H1 (cell line): Measurements from ENCODE around the gene JAKMIP1. TPM values are rescaled to one million over a fixed set of nuclear protein-coding genes. Genes with fewer than 3 reads are reported as not detected.

Source experiments
- polyA plus RNA-seq, 7 experiments: library from polyadenylated mRNA; depleted of rRNA in 3 of 7; stranded (reverse) in 5 of 7; unstranded in 2 of 7; fragments of >200 nt in 5 of 7; fragments of 200-250 nt in 2 of 7; gene quantifications; 1 replicate in 5 of 7; 2 replicates in 1 of 7; 4 replicates in 1 of 7; pipeline versions ENCODE4 v1.2.1 to v1.2.3, GENCODE V29; 2011 to 2013; ENCODE audit warnings: missing spikeins in 2 of 7, mixed read lengths in 2 of 7
- total RNA-seq: library from RNA; stranded (reverse); fragmentation: NEBNext Ultra II Directional; extraction: Animal tissue kit (Norgen Biotek cat#: 25700); gene quantifications from 2 replicates; pipeline ENCODE4 v1.2.1, GENCODE V29; 2021
- TF ChIP-seq, protein P1 (sequence below): fragments of 300-600 bp; sonication (generic); IDR thresholded peaks from 2 replicates; pipeline ENCODE4 v1.7.1; 2012; ENCODE audit warnings: low read length, moderate library complexity, mild to moderate bottlenecking, inconsistent platforms; ENCODE audit not compliant: insufficient replicate concordance

JAKMIP1 gene
- total and polyA plus RNA-seq, 2 of the 8 experiments (the other 6 are each of a cell fraction or from before 2014, with no cell fraction given) = 2.5 to 4.4 TPM

DNA sequence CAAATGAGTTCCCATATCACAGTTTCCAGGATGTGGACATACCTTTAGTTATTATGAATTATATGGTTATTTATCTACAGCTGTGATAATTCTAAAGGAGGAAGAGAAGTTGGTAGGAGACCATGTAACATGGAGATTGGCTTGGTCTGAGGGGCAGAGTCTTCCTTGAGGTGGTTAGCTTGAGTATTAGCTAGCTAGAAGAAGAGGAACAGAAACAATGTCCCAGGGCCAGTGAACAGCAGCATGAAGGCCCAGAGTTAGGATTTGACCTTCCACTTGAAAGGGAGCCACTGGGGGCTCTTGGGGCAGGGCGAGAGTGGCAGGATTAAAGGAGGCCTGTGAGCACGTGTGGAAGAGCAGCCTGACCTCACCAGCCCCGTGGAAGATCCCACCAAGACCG is 5.6 kb upstream of the JAKMIP1 start (continued):
- TF ChIP-seq, protein P1, sequence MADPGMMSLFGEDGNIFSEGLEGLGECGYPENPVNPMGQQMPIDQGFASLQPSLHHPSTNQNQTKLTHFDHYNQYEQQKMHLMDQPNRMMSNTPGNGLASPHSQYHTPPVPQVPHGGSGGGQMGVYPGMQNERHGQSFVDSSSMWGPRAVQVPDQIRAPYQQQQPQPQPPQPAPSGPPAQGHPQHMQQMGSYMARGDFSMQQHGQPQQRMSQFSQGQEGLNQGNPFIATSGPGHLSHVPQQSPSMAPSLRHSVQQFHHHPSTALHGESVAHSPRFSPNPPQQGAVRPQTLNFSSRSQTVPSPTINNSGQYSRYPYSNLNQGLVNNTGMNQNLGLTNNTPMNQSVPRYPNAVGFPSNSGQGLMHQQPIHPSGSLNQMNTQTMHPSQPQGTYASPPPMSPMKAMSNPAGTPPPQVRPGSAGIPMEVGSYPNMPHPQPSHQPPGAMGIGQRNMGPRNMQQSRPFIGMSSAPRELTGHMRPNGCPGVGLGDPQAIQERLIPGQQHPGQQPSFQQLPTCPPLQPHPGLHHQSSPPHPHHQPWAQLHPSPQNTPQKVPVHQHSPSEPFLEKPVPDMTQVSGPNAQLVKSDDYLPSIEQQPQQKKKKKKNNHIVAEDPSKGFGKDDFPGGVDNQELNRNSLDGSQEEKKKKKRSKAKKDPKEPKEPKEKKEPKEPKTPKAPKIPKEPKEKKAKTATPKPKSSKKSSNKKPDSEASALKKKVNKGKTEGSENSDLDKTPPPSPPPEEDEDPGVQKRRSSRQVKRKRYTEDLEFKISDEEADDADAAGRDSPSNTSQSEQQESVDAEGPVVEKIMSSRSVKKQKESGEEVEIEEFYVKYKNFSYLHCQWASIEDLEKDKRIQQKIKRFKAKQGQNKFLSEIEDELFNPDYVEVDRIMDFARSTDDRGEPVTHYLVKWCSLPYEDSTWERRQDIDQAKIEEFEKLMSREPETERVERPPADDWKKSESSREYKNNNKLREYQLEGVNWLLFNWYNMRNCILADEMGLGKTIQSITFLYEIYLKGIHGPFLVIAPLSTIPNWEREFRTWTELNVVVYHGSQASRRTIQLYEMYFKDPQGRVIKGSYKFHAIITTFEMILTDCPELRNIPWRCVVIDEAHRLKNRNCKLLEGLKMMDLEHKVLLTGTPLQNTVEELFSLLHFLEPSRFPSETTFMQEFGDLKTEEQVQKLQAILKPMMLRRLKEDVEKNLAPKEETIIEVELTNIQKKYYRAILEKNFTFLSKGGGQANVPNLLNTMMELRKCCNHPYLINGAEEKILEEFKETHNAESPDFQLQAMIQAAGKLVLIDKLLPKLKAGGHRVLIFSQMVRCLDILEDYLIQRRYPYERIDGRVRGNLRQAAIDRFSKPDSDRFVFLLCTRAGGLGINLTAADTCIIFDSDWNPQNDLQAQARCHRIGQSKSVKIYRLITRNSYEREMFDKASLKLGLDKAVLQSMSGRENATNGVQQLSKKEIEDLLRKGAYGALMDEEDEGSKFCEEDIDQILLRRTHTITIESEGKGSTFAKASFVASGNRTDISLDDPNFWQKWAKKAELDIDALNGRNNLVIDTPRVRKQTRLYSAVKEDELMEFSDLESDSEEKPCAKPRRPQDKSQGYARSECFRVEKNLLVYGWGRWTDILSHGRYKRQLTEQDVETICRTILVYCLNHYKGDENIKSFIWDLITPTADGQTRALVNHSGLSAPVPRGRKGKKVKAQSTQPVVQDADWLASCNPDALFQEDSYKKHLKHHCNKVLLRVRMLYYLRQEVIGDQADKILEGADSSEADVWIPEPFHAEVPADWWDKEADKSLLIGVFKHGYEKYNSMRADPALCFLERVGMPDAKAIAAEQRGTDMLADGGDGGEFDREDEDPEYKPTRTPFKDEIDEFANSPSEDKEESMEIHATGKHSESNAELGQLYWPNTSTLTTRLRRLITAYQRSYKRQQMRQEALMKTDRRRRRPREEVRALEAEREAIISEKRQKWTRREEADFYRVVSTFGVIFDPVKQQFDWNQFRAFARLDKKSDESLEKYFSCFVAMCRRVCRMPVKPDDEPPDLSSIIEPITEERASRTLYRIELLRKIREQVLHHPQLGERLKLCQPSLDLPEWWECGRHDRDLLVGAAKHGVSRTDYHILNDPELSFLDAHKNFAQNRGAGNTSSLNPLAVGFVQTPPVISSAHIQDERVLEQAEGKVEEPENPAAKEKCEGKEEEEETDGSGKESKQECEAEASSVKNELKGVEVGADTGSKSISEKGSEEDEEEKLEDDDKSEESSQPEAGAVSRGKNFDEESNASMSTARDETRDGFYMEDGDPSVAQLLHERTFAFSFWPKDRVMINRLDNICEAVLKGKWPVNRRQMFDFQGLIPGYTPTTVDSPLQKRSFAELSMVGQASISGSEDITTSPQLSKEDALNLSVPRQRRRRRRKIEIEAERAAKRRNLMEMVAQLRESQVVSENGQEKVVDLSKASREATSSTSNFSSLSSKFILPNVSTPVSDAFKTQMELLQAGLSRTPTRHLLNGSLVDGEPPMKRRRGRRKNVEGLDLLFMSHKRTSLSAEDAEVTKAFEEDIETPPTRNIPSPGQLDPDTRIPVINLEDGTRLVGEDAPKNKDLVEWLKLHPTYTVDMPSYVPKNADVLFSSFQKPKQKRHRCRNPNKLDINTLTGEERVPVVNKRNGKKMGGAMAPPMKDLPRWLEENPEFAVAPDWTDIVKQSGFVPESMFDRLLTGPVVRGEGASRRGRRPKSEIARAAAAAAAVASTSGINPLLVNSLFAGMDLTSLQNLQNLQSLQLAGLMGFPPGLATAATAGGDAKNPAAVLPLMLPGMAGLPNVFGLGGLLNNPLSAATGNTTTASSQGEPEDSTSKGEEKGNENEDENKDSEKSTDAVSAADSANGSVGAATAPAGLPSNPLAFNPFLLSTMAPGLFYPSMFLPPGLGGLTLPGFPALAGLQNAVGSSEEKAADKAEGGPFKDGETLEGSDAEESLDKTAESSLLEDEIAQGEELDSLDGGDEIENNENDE = no peak
